T-helper 9 cell (primary cell): Measurements from ENCODE around the gene EXT2.

Source experiments
- DNase-seq: peaks from one replicate; pipeline ENCODE4 v3.0.0-alpha.2; 2020

The EXT2 gene

DNA sequence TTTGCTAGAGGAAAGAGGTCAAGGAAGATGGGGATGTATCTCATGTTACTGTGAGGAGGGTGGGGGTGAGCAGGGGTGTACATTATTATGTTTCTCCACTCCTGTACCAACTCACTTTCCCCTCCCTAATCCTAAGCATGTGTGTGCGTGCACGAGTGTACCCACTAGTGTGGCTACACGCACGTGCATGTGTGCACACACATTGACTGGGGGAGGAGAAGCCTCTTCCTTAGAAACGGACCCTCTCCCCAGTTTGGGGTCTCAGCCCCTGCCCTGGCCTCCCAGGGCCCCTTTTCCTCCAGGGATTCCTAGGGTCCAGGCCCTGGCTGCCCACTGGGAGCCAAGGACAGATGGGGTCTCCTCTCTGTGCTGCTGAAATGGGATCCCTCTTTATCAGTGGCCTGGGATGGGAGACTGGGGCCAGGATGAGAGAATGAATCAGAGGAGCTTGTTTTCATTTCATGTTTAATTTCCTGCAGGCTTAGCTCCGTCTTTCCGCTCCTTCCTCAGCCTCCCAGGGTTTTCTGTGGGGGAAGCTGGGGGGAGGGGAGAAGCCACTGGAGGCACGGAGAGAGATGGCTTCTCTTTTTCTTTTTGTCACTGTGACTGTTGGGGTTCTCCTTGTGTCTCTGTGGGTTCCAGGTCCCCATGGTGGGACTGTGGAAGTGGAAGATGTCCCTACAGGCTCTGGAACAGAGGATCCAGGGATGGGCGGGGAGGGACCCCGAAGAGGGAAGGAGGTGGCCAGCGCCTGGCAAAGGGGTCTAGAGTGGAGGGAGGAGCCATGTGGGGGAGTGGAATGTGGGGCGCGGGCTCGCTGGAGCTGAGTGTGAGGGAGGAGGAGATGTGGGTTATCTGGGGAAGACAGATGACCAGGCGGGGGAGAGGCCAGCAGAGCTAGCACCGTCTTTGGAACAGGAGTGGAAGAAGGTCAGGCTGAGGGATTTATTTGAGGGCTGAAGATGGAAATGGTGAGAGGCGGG lies 174.2 kb downstream of the EXT2 start:
- DNase-seq, result no peak

DNA sequence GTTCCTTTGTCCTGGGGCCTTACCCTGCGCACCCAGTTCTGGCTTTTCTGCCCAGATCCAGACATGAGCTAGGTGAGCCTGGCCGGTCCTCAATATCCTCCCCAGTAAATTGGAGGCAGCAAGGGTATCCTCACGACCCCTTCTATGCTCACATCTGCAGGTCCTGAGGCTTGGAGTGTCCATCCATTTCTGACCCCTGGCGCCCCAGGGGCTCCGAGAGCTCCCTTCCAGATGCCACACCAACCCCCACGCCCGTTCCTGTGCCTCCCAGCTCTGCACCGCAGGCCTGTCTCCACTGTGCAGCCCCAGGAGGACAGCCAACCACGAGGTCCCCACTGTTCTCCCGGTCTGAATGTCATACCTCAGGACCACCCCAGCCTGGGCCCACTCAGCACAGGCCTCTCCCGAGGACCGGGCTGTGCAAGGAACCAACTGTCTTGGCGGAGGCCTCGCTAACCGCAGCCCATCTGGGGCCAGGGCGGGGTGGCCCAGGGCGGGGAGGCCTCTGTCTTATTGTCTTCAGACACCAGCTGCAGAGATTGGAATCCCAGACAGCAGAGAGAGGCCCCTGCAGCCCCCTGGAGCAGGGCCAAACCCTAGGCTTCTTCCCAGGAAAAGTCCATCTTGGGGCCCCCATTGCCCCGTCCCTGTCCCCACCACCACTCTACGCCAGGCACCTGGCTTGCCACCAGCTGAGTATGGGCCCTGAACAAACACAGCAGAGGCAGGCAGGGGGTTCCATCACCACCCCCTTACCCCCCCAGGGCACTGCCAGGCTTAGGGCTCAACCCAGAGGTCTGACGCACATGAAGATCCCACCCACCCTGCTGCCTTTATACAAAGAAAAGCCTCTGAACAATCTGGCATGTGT lies 175.2 kb downstream of the EXT2 start:
- no peak for DNase-seq

DNA sequence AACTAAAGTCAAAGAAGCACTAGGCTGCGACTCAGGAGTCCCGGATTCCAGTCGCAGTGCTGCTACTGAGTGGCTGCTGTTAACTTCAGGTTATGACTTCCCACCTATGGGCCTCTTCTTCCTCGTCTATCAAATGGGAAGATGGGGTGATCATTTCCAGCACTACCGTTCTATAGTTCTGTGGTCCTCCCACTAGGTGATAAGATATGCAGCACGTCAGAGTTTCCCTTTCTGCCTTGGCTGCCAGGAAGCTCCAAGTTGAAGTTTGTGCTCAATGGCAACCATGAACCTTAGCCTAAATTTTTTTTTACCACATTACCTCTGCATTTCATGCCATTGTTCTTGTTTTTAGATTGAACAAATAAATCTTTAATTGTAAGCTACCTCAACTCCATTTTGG lies 175.8 kb downstream of the EXT2 start:
- DNase-seq, result no peak

DNA sequence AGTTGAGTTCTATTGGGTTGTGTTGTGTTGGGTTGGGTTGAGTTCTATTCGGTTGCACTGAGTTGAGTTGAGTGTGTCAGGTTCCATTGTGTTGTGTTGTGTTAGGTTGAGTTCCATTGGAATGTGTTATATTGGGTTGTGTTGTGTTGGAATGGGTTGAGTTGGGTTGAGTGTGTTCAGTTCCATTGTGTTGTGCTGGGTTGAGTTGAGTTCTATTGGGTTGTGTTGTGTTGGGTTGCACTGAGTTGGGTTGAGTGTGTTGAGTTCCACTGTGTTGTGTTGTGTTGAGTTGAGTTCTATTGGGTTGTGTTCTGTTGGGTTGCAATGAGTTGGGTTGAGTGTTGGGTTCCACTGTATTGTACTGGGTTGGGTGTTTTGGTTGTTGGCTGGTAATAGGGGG lies 178.9 kb downstream of the EXT2 start:
- no peak for DNase-seq

GRCh38 chr11:44275241-44275640 lies 179.8 kb downstream of the EXT2 start:
- no peak for DNase-seq

- no peak for DNase-seq
These were observed 180.6 kb downstream of the EXT2 start for GRCh38 chr11:44275961-44276550.

DNA sequence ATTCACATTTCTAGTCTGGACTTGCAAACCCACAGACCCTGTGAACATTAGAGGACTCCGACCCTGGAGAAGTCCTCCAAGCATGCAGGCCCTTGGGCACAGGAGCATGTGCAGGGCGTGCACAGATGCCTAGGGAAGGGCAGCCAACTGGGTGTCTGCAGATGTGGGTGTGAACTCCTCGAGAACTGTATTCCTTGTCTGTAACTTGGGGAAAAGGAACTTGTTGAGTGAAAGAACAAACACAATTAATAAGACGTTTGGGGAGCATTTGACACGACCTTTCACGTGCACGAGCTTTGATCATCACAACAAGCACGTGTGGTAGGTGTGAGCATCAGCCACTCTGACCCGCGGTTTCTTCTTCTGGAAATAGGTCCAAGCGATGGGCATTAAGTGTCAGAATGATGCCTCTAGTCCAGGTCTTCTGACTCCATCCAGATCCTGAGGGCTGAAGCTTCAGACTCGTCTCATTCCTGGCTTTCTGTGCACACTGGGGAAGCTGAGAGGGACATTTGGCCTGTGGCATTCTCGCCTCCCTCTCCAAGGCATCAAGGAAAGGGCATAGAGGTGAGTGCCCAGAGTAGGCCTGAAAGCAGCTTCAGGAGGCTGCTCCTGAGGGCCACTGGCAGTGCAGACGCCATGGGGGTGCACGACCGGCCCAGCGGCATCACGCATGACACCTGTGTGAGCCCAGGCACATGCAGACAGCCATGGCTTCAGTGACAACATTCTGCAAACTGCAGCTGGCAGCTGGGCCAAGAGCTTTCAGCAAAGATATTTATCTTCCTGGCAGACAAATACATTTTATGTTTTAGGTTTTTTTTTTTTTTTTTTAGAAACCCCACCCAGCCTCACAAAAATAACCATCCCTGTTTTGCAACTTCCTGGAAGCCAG lies 182.0 kb downstream of the EXT2 start:
- DNase-seq, result no peak

GRCh38 chr11:44279483-44279882 lies 184.0 kb downstream of the EXT2 start:
- DNase-seq, result no peak

- no peak for DNase-seq
These were observed 184.8 kb downstream of the EXT2 start for GRCh38 chr11:44280257-44280656.

- no peak for DNase-seq
These were observed 185.7 kb downstream of the EXT2 start for GRCh38 chr11:44281151-44281550.

DNA sequence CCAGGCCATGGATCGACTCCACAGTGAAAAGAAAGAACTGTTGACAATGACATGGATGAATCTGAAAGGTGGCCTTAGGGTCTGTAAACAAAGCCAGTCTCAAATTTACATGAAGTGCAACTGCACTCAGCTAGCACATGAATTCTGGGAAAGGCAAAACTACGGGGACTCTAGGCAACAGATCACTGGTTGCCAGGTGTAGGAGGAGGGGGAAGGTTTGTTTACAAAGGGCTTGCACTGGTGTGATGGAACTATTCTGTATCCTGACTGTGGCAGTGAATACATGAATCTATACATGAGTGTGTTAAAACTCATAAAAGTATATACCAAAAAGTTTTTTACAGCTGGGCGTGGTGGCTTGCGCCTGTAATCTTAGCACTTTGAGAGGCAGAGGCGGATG lies 187.1 kb downstream of the EXT2 start:
- DNase-seq, result no peak

GRCh38 chr11:44285756-44286155 lies 190.3 kb downstream of the EXT2 start:
- DNase-seq, result no peak

DNA sequence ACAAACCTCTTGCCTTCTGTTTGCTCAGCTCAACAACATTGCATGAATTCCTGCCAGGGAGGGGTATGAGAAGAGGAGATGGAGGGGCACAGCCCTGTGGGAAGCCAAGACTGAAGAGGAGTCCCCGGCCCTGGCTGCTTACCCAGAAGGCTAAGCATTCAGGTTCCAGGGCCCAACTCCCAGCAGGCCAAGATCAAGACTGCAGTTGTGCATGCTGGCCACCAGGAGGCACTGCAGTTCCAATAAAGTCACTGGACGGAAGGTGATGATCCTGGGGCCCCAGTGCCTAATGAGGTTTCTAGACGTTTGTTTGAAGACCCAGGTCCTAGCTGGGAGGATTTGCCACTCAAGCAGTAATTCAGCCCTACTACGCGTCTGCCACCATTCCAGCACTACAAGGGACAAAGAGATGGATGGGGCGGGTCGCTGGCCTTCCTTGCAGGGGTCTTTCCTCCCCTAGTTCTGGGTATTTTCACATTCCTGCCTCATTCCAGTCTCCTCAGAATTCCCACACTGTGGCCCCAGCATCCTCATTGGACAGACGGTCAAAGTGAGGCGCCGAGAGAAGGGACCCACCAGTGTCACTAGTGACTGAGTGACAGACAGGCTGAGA lies 190.9 kb downstream of the EXT2 start:
- DNase-seq, result peak; percentile 46

GRCh38 chr11:44286911-44287310 lies 191.4 kb downstream of the EXT2 start:
- no peak for DNase-seq

DNA sequence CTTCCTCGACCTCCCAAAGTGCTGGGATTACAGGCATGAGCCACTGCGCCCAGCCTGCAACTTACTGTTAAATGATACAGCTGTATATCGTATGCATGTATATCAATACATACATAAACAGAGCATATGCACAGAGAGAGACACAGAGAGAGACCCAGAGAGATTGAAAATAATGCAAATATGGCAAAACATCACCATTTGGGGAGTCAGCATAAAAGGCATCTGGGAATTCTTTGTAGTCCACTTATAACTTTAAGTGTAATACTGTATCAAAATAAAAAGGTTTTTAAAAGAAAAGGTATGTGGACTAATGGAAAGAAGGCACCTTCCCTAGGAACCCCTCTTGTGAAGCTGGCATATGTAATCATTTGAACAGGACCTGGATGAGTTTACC lies 192.7 kb downstream of the EXT2 start:
- no peak for DNase-seq

DNA sequence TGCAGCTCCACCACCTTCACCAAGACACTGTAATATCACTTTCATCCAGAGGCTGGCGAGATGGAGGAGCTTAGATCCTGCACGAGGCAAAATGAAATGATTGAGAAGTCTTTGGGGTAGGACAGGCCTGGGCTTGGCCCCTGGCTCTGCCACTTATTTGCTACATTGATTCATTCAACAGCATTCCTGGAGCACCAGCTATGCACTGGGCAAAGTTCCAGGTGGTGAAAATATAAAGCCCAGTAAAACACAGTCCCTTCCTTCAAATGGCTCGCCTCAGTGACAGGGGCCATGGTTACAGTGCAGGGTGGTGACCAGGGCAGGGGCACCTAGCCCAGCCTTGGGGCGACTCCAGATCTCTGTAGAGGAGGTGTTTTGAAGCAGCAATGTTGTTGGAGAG lies 194.7 kb downstream of the EXT2 start:
- DNase-seq, result no peak
